H9 (cell line): Measurements from ENCODE around the gene ATP6V0A4. TPM values are rescaled to one million over a fixed set of nuclear protein-coding genes. Genes with fewer than 3 reads are reported as not detected.
"Not testable (repeated sequence)": the region's sequence is repeated elsewhere in the genome, so short reads cannot be mapped to it uniquely, and the experiment has no call there.

Experiments
- DNase-seq: peaks from one replicate; pipeline ENCODE4 v3.0.0-alpha.2; 2017
- H2AFZ ChIP-seq: one replicate; pipeline ENCODE4 v1.6.1; 2013; ENCODE audit warnings: mild to moderate bottlenecking, low read length, control low read depth, moderate library complexity
- H2AK5ac ChIP-seq: 2 replicates; pipeline ENCODE4 v1.6.1; 2013; ENCODE audit warnings: low read length, control low read depth, mixed read lengths; ENCODE audit not compliant: insufficient read length
- H2BK120ac ChIP-seq: one replicate; pipeline ENCODE4 v1.6.1; 2013; ENCODE audit warnings: low read depth, mild to moderate bottlenecking, low read length, control low read depth, inconsistent platforms; ENCODE audit not compliant: poor library complexity, severe bottlenecking
- H2BK12ac ChIP-seq: 2 replicates; pipeline ENCODE4 v1.6.1; 2013; ENCODE audit warnings: low read length, control low read depth, mixed read lengths, low read depth; ENCODE audit not compliant: insufficient read length
- H2BK15ac ChIP-seq: 2 replicates; pipeline ENCODE4 v1.6.1; 2013; ENCODE audit warnings: low read depth, low read length, control low read depth
- H2BK20ac ChIP-seq: one replicate; pipeline ENCODE4 v1.6.1; 2013; ENCODE audit warnings: low read depth, mild to moderate bottlenecking, low read length, control low read depth, inconsistent platforms; ENCODE audit not compliant: poor library complexity, severe bottlenecking
- H2BK5ac ChIP-seq: 2 replicates; pipeline ENCODE4 v1.6.1; 2013; ENCODE audit warnings: low read length, control low read depth, mixed read lengths; ENCODE audit not compliant: insufficient read length
- H3K14ac ChIP-seq: 2 replicates; pipeline ENCODE4 v1.6.1; 2013; ENCODE audit warnings: low read length, control low read depth; ENCODE audit not compliant: insufficient read depth
- H3K18ac ChIP-seq: 2 replicates; pipeline ENCODE4 v1.6.1; 2013; ENCODE audit warnings: low read depth, mild to moderate bottlenecking, mixed read lengths, low read length, control low read depth; ENCODE audit not compliant: insufficient read length
- H3K23ac ChIP-seq: 2 replicates; pipeline ENCODE4 v1.6.1; 2013; ENCODE audit warnings: low read length, control low read depth, mixed read lengths, low read depth; ENCODE audit not compliant: insufficient read length
- H3K23me2 ChIP-seq: 2 replicates; pipeline ENCODE4 v1.6.1; 2013; ENCODE audit warnings: low read depth, mild to moderate bottlenecking, mixed read lengths, low read length, control low read depth; ENCODE audit not compliant: insufficient read length, poor library complexity, severe bottlenecking
- H3K27ac ChIP-seq: 2 replicates; pipeline ENCODE4 v1.5.1; 2013; ENCODE audit warnings: low read length, control low read depth, mixed read lengths, low read depth; ENCODE audit not compliant: insufficient read length
- H3K27me3 ChIP-seq: 2 replicates; pipeline ENCODE4 v1.6.1; 2013; ENCODE audit warnings: low read length, control low read depth, inconsistent platforms; ENCODE audit not compliant: insufficient read depth
- H3K4ac ChIP-seq: 2 replicates; pipeline ENCODE4 v1.6.1; 2013; ENCODE audit warnings: low read depth, mild to moderate bottlenecking, control low read depth, inconsistent platforms, low read length, moderate library complexity
- H3K4me1 ChIP-seq: 2 replicates; pipeline ENCODE4 v1.6.1; 2013; ENCODE audit warnings: low read length, control low read depth, inconsistent platforms; ENCODE audit not compliant: insufficient read depth
- H3K4me2 ChIP-seq: 2 replicates; pipeline ENCODE4 v1.6.1; 2013; ENCODE audit warnings: low read length, control low read depth, mixed read lengths; ENCODE audit not compliant: insufficient read length, insufficient read depth
- H3K56ac ChIP-seq: 2 replicates; pipeline ENCODE4 v1.6.1; 2013; ENCODE audit warnings: low read depth, mild to moderate bottlenecking, mixed read lengths, low read length, control low read depth; ENCODE audit not compliant: insufficient read length
- H3K79me1 ChIP-seq: 2 replicates; pipeline ENCODE4 v1.6.1; 2013; ENCODE audit warnings: low read depth, mild to moderate bottlenecking, moderate library complexity, low read length, control low read depth, inconsistent platforms; ENCODE audit not compliant: insufficient read depth, poor library complexity, severe bottlenecking
- H3K79me2 ChIP-seq: 2 replicates; pipeline ENCODE4 v1.6.1; 2013; ENCODE audit warnings: low read length, control low read depth, inconsistent platforms; ENCODE audit not compliant: insufficient read depth
- H3K9ac ChIP-seq: 2 replicates; pipeline ENCODE4 v1.6.1; 2013; ENCODE audit warnings: low read length, control low read depth, mixed read lengths; ENCODE audit not compliant: insufficient read length; ENCODE audit errors: extremely low read depth
- H3K9me3 ChIP-seq: one replicate; pipeline ENCODE4 v1.6.1; 2013; ENCODE audit warnings: low read depth, low read length, inconsistent platforms; ENCODE audit not compliant: control insufficient read depth
- H3T11ph ChIP-seq: one replicate; pipeline ENCODE4 v1.6.1; 2013; ENCODE audit warnings: mild to moderate bottlenecking, low read length, control low read depth, inconsistent platforms
- H4K20me1 ChIP-seq: one replicate; pipeline ENCODE4 v1.6.1; 2013; ENCODE audit not compliant: control insufficient read depth, insufficient read length, insufficient read depth
- H4K5ac ChIP-seq: 2 replicates; pipeline ENCODE4 v1.6.1; 2013; ENCODE audit warnings: low read depth, mild to moderate bottlenecking, mixed read lengths, low read length, control low read depth; ENCODE audit not compliant: insufficient read length
- H4K8ac ChIP-seq: replicated peaks from 2 replicates; pipeline ENCODE4 v1.6.1; 2013; ENCODE audit warnings: low read length, control low read depth, mixed read lengths, low read depth; ENCODE audit not compliant: insufficient read length
- H4K91ac ChIP-seq: 2 replicates; pipeline ENCODE4 v1.6.1; 2013; ENCODE audit warnings: low read depth, mild to moderate bottlenecking, moderate library complexity, mixed read lengths, low read length, control low read depth; ENCODE audit not compliant: insufficient read length
- H3K27ac Mint-ChIP-seq, 3 experiments: 2 replicates in 2 of 3; 3 replicates in 1 of 3; pipeline ENCODE4 v1.8.0; 2020 to 2021; ENCODE audit warnings: mixed read lengths in 3 of 3, mild to moderate bottlenecking in 1 of 3, moderate library complexity in 1 of 3
- H3K27me3 Mint-ChIP-seq: 2 replicates; pipeline ENCODE4 v1.8.0; 2021; ENCODE audit warnings: low read depth, mild to moderate bottlenecking, moderate library complexity, mixed read lengths
- H3K36me3 Mint-ChIP-seq, 3 experiments: 2 replicates in 2 of 3; 3 replicates in 1 of 3; pipeline ENCODE4 v1.8.0; 2020 to 2021; ENCODE audit warnings: low read depth in 3 of 3, mixed read lengths in 3 of 3; ENCODE audit not compliant: insufficient read depth in 1 of 3
- H3K4me1 Mint-ChIP-seq, 2 experiments: 2 replicates each; pipeline ENCODE4 v1.8.0; 2020; ENCODE audit warnings: mixed read lengths in 2 of 2
- H3K4me3 Mint-ChIP-seq, 2 experiments: 2 replicates in 1 of 2; 3 replicates in 1 of 2; pipeline ENCODE4 v1.8.0; 2020 to 2021; ENCODE audit warnings: mild to moderate bottlenecking in 2 of 2, mixed read lengths in 2 of 2, moderate library complexity in 1 of 2
- H3K9me3 Mint-ChIP-seq, 2 experiments: 2 replicates in 1 of 2; 3 replicates in 1 of 2; pipeline ENCODE4 v1.8.0; 2020; ENCODE audit warnings: mild to moderate bottlenecking in 2 of 2, mixed read lengths in 2 of 2, moderate library complexity in 1 of 2
- WGBS: extraction: QIAGEN DNeasy Blood & Tissue Kit; methylation state at CpG from one replicate; pipeline ENCODE4 v1.1.7; 2013; ENCODE audit warnings: missing lambda C conversion rate, low lambda C conversion rate, mixed read lengths; ENCODE audit not compliant: insufficient read length; ENCODE audit errors: extremely low coverage; 5-methylcytosine and 5-hydroxymethylcytosine counted together
- total RNA-seq: library from RNA; stranded (reverse); gene quantifications from 2 replicates; pipeline ENCODE4 v1.2.1, GENCODE V29; 2021
- TF ChIP-seq, protein P1 (sequence below): fragments of 200-600 bp; sonication (generic); conservative IDR thresholded peaks from 3 replicates; pipeline ENCODE4 v1.8.0; 2021; ENCODE audit warnings: antibody characterized with exemption, mild to moderate bottlenecking

Gene ATP6V0A4
- total RNA-seq, 1 experiment from 2014 or later = 0.79 TPM

- H3K14ac ChIP-seq = no peak overlapping the region
- no CpG with 5 or more reads among the region's 6 CpGs for WGBS
- no peak overlapping the region for H2BK12ac ChIP-seq
- H3K23me2 ChIP-seq = no peaks in the 10 kb centered on the region
- no peak for DNase-seq
- no peak overlapping the region for H3K4me2 ChIP-seq
- no peak overlapping the region for H3K27ac ChIP-seq
- no peaks in the 10 kb centered on the region for H3K9me3 ChIP-seq
- no peak overlapping the region for H4K5ac ChIP-seq
- H4K91ac ChIP-seq = no peak overlapping the region
- Mint-ChIP-seq H3K27ac (no peak overlapping the region; a peak in 1 of 7 replicates), H3K36me3 (peaks cover 0 to 4% (median 0%) of the 10 kb centered on the region in 3 experiments; a peak in 4 of 7 replicates), H3K4me3 (no peak overlapping the region), H3K27me3 (no peaks in the 10 kb centered on the region), H3K9me3 (0 out of 5 replicates have a peak, but pooled peaks cover 0 to 2% of the 10 kb centered on the region in 2 experiments), H3K4me1 (peaks cover 20% of the 10 kb centered on the region in 2 experiments)
- H3K23ac ChIP-seq = no peak overlapping the region
- H3K56ac ChIP-seq = no peak overlapping the region
- TF ChIP-seq, protein P1, sequence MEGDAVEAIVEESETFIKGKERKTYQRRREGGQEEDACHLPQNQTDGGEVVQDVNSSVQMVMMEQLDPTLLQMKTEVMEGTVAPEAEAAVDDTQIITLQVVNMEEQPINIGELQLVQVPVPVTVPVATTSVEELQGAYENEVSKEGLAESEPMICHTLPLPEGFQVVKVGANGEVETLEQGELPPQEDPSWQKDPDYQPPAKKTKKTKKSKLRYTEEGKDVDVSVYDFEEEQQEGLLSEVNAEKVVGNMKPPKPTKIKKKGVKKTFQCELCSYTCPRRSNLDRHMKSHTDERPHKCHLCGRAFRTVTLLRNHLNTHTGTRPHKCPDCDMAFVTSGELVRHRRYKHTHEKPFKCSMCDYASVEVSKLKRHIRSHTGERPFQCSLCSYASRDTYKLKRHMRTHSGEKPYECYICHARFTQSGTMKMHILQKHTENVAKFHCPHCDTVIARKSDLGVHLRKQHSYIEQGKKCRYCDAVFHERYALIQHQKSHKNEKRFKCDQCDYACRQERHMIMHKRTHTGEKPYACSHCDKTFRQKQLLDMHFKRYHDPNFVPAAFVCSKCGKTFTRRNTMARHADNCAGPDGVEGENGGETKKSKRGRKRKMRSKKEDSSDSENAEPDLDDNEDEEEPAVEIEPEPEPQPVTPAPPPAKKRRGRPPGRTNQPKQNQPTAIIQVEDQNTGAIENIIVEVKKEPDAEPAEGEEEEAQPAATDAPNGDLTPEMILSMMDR = no peak
- H4K20me1 ChIP-seq = no peaks in the 10 kb centered on the region
- H2BK20ac ChIP-seq = no peak overlapping the region
- no peak overlapping the region for H2BK120ac ChIP-seq
- H2BK5ac ChIP-seq = no peak overlapping the region
- H3K79me2 ChIP-seq = no peaks in the 10 kb centered on the region
- no peaks in the 10 kb centered on the region for H3K27me3 ChIP-seq
- H2BK15ac ChIP-seq = no peak overlapping the region
- H3K4ac ChIP-seq = no peak overlapping the region
- H3K9ac ChIP-seq = no peak overlapping the region
- H3K79me1 ChIP-seq = no peaks in the 10 kb centered on the region
- H2AK5ac ChIP-seq = no peak overlapping the region
- H2AFZ ChIP-seq = no peak overlapping the region
- no peak overlapping the region for H3K18ac ChIP-seq
- H3K4me1 ChIP-seq = 0 out of 2 replicates have a peak, but pooled peaks cover 3% of the 10 kb centered on the region
- no peak overlapping the region for H3T11ph ChIP-seq
- no peak overlapping the region for H4K8ac ChIP-seq
These were observed 62.6 kb downstream of the ATP6V0A4 start for GRCh38 chr7:138735399-138735798.

DNA sequence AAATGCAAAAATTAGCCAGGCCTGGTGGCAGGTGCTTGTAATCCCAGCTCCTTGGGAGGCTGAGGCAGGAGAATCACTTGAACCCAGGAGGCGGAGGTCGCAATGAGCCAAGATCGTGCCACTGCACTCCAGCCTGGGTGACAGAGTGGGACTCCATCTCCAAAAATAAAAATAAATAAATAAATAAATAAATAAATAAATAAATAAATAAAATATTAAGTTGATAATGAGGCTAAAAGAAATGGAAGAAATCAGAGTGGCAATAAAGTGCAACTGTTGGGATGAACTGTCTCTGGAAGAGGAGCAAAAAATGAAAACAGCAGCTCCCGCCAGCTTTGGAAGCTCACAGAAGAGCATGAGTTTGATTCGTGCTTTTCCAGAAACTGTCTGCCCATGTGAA lies 66.3 kb downstream of the ATP6V0A4 start:
- H3K4ac ChIP-seq, H4K5ac ChIP-seq, H3K27ac ChIP-seq, H4K20me1 ChIP-seq, H3K9ac ChIP-seq, H2AK5ac ChIP-seq, H3K27me3 Mint-ChIP-seq, H3K18ac ChIP-seq, H3K79me1 ChIP-seq, H3K4me2 ChIP-seq, H4K8ac ChIP-seq, H3K36me3 Mint-ChIP-seq, H3K23me2 ChIP-seq, H3K56ac ChIP-seq, H3K4me3 Mint-ChIP-seq, H3K27me3 ChIP-seq, H2BK12ac ChIP-seq, H3K9me3 ChIP-seq, H2AFZ ChIP-seq, H4K91ac ChIP-seq, H2BK120ac ChIP-seq, H3K27ac Mint-ChIP-seq, H2BK15ac ChIP-seq, H2BK20ac ChIP-seq, DNase-seq, H3K14ac ChIP-seq, H3K23ac ChIP-seq, H3T11ph ChIP-seq, H3K9me3 Mint-ChIP-seq, H2BK5ac ChIP-seq, H3K4me1 ChIP-seq, H3K79me2 ChIP-seq: not testable (repeated sequence)
- no CpG with 5 or more reads among the region's 5 CpGs for WGBS
- H3K4me1 Mint-ChIP-seq = peaks cover 19% of the 10 kb centered on the region in 2 experiments
